ENCODE results near the gene ITPKA.

DNA sequence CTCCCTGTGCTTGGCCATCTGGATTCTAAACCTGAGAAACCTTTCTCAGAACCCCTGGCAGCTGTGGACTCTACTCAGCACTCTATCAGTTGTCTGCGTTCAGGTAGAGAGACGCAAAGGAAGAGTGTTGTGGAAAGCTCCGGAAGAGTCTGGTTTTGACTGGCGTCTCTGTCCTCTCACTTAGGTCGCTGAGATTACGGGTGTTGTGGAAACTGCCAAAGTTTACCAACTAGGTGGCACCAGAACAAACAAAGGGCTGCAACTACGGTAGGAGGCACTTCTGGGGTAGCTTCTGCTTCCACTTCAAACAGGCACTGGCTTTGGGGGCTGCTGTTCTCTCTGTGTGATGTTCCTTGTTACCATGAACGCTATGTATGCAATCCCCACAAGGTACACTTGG lies 19.2 kb upstream of the ITPKA start:
- no peak for TF ChIP-seq CTCF (IDR thresholded peaks at IDR 0.05)
- TF ChIP-seq POLR2A (IDR thresholded peaks at IDR 0.05): no peak

Measured in thyroid gland (tissue), 4 donors.